HCT116 (cell line): Measurements from ENCODE around the gene LRRC7. TPM values are rescaled to one million over a fixed set of nuclear protein-coding genes. Genes with fewer than 3 reads are reported as not detected.

Source experiments
- ATAC-seq: fragments of 200-7000 bp; cut with Tn5 transposase; 2 replicates; pipeline ENCODE4 v1.9.1; 2020; ENCODE audit warnings: mild to moderate bottlenecking, moderate library complexity
- BruUV-seq: library from RNA; stranded (reverse); fragments of 400-500 nt; replicated peaks from 2 replicates; lab custom pipeline; 2021; lab: Mats Ljungman, UMichigan
- CTCF ChIA-PET: fragments of 300-600 bp; sonication (Branson Sonifier 250); formaldehyde crosslinking; loops from one replicate; lab custom pipeline; 2021; ENCODE audit warnings: antibody characterized with exemption; lab: Charles Lee
- POLR2A ChIA-PET: fragments of 300-600, 350-600 bp; sonication (Branson Sonifier 250); formaldehyde crosslinking; loops from one replicate; lab custom pipeline; 2021; ENCODE audit warnings: antibody characterized with exemption; lab: Charles Lee
- RAD21 ChIA-PET, 2 experiments: fragments of 300-600 bp; sonication (Branson Sonifier 250); formaldehyde crosslinking; loops; one replicate each; lab custom pipeline; 2023; ENCODE audit warnings: low total read pairs in 2 of 2; ENCODE audit not compliant: uncharacterized antibody in 2 of 2, unreplicated experiment in 2 of 2, low non-redundant PET in 1 of 2; lab: Charles Lee
- DNase-seq: peaks from one replicate; pipeline ENCODE4 v3.0.0-alpha.2; 2010; ENCODE audit warnings: low read depth, low spot score
- H2AFZ ChIP-seq: fragments of 200-600 bp; shearing (Covaris generic), sonication (generic); 2 replicates; pipeline ENCODE4 v1.6.1; 2017; ENCODE audit warnings: low read depth, mixed run types, mixed read lengths, antibody characterized with exemption, low read length; ENCODE audit not compliant: poor library complexity, severe bottlenecking
- H3K27ac ChIP-seq: 2 replicates; pipeline ENCODE4 v1.5.1; 2012; ENCODE audit warnings: low read depth, low read length
- H3K27me3 ChIP-seq: fragments of 200-600 bp; sonication (generic); 2 replicates; pipeline ENCODE4 v1.6.1; 2016; ENCODE audit warnings: mixed run types, low read length, mixed read lengths; ENCODE audit not compliant: insufficient read depth
- H3K36me3 ChIP-seq, 2 experiments: fragments of 200-500 bp in 1 of 2; fragments of 200-600 bp in 1 of 2; sonication (Bioruptor generic) in 1 of 2; sonication (generic) in 1 of 2; 2 replicates each; pipeline versions ENCODE4 v1.5.1 to v1.6.1; 2014 to 2016; ENCODE audit warnings: low read length in 2 of 2, inconsistent platforms in 1 of 2, mixed read lengths in 1 of 2, mixed run types in 1 of 2; ENCODE audit not compliant: insufficient read depth in 2 of 2, control insufficient read depth in 1 of 2
- H3K4me1 ChIP-seq, 2 experiments: fragments of 200-600 bp in 1 of 2; sonication (generic) in 1 of 2; 2 replicates each; pipeline versions ENCODE4 v1.5.1 to v1.6.1; 2012 to 2017; ENCODE audit warnings: low read length in 2 of 2, inconsistent platforms in 1 of 2, mild to moderate bottlenecking in 1 of 2, mixed read lengths in 1 of 2, mixed run types in 1 of 2, moderate library complexity in 1 of 2; ENCODE audit not compliant: insufficient read depth in 2 of 2, control insufficient read depth in 1 of 2
- H3K4me2 ChIP-seq: fragments of 200-600 bp; sonication (generic); 2 replicates; pipeline ENCODE4 v1.6.1; 2017; ENCODE audit warnings: mixed run types, low read length, mixed read lengths
- H3K4me3 ChIP-seq, 2 experiments: fragments of 200-600 bp in 1 of 2; sonication (generic) in 1 of 2; replicated peaks in 1 of 2; 2 replicates each; pipeline ENCODE4 v1.5.1; 2011 to 2016; ENCODE audit warnings: low read length in 2 of 2, control low read depth in 1 of 2, low read depth in 1 of 2, mild to moderate bottlenecking in 1 of 2, mixed read lengths in 1 of 2, mixed run types in 1 of 2
- H3K79me2 ChIP-seq: fragments of 200-600 bp; sonication (generic); 2 replicates; pipeline ENCODE4 v1.6.1; 2017; ENCODE audit warnings: mild to moderate bottlenecking, mixed run types, low read length, moderate library complexity, mixed read lengths; ENCODE audit not compliant: insufficient read depth
- H3K9ac ChIP-seq: fragments of 200-600 bp; sonication (generic); 2 replicates; pipeline ENCODE4 v1.6.1; 2016; ENCODE audit warnings: low read length, mixed read lengths
- H3K9me2 ChIP-seq: fragments of 200-600 bp; sonication (generic), shearing (Covaris generic); 2 replicates; pipeline ENCODE4 v1.6.1; 2017; ENCODE audit warnings: mixed run types, mild to moderate bottlenecking, moderate library complexity; ENCODE audit not compliant: insufficient read depth
- H3K9me3 ChIP-seq, 2 experiments: fragments of 200-500 bp in 1 of 2; fragments of 200-600 bp in 1 of 2; sonication (Bioruptor generic) in 1 of 2; sonication (generic) in 1 of 2; 2 replicates each; pipeline ENCODE4 v1.6.1; 2014 to 2017; ENCODE audit warnings: low read length in 2 of 2, mixed read lengths in 2 of 2, inconsistent platforms in 1 of 2, low read depth in 1 of 2, mild to moderate bottlenecking in 1 of 2, mixed run types in 1 of 2, moderate library complexity in 1 of 2; ENCODE audit not compliant: control insufficient read depth in 1 of 2, insufficient read depth in 1 of 2
- H4K20me1 ChIP-seq: fragments of 200-600 bp; sonication (generic), shearing (Covaris generic); 2 replicates; pipeline ENCODE4 v1.6.1; 2017; ENCODE audit warnings: mixed run types, mild to moderate bottlenecking, moderate library complexity; ENCODE audit not compliant: insufficient read depth
- ELF1 ChIP-seq: IDR thresholded peaks from 2 replicates; pipeline ENCODE4 v1.6.1; 2012; ENCODE audit warnings: low read depth, borderline replicate concordance
- FOSL1 ChIP-seq: IDR thresholded peaks from 2 replicates; pipeline ENCODE4 v1.6.1; 2012; ENCODE audit warnings: low read depth
- JUND ChIP-seq: IDR thresholded peaks from 2 replicates; pipeline ENCODE4 v1.6.1; 2012
- SIN3A ChIP-seq: IDR thresholded peaks from 2 replicates; pipeline ENCODE4 v1.6.1; 2012; ENCODE audit warnings: low read depth
- SP1 ChIP-seq: IDR thresholded peaks from 2 replicates; pipeline ENCODE4 v1.6.1; 2012; ENCODE audit warnings: low read depth
- SRF ChIP-seq: IDR thresholded peaks from 2 replicates; pipeline ENCODE4 v1.6.1; 2012; ENCODE audit warnings: low read depth
- ZNF274 ChIP-seq: fragments of 200-500 bp; sonication (Bioruptor generic); IDR thresholded peaks from 2 replicates; pipeline ENCODE4 v1.6.1; 2014; ENCODE audit warnings: mild to moderate bottlenecking, low read depth, low read length, inconsistent platforms
- intact Hi-C: fragments of 100-400 bp; cut with micrococcal nuclease; formaldehyde crosslinking; loops from 2 replicates; pipeline ENCODE4 v1.10.0; 2022
- total RNA-seq: library from RNA; stranded (reverse); gene quantifications from one replicate; pipeline ENCODE4 v1.2.1, GENCODE V29; 2021; ENCODE audit not compliant: unreplicated experiment
- TF ChIP-seq, protein P1 (sequence below): IDR thresholded peaks from 2 replicates; pipeline ENCODE4 v1.6.1; 2011; ENCODE audit warnings: mild to moderate bottlenecking, low read length, moderate library complexity; ENCODE audit not compliant: insufficient replicate concordance; ENCODE audit errors: extremely low read depth

LRRC7 gene
- total RNA-seq, 1 experiment from 2014 or later: not detected

DNA sequence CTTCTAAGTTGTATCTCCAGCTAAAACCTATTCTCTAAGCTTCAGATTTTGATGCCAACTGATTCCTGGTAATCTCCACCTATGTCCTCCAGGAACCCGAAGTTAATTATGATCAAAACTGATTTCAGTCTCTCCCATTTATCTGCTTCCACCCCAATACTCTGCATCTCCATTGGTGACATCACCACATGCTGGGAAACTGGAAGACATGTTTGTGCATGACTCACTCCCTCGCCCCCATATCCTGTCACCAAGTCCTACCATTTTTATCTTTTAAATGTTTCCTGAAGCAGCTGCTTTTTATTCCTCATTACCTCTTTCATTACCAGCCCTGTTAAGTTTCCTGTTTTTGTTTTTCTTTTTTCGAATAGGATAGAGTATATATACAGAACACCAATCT, 409.2 kb downstream of the LRRC7 start (continued):
- TF ChIP-seq, protein P1, sequence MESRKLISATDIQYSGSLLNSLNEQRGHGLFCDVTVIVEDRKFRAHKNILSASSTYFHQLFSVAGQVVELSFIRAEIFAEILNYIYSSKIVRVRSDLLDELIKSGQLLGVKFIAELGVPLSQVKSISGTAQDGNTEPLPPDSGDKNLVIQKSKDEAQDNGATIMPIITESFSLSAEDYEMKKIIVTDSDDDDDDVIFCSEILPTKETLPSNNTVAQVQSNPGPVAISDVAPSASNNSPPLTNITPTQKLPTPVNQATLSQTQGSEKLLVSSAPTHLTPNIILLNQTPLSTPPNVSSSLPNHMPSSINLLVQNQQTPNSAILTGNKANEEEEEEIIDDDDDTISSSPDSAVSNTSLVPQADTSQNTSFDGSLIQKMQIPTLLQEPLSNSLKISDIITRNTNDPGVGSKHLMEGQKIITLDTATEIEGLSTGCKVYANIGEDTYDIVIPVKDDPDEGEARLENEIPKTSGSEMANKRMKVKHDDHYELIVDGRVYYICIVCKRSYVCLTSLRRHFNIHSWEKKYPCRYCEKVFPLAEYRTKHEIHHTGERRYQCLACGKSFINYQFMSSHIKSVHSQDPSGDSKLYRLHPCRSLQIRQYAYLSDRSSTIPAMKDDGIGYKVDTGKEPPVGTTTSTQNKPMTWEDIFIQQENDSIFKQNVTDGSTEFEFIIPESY: no peak

DNA sequence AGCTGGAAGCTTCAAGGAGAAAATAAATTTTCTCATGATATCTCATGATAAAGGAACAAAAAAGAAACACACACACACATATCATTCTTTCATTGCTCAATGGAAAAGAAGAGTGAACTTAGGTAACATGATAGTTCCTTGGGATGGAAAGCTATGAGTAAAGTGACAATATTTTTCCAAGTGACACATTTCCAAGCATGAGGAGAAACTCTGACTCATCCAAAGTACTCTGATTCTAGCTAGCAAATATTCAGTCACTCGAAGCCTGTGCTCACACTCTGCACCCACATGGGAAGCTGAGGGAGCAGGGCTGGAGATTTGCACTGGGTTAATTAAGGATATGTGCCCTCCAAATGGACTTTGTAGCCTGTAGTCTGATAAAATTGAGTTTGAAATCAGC, 415.3 kb downstream of the LRRC7 start:
- no peak overlapping the region for H3K4me2 ChIP-seq
- ChIA-PET POLR2A (no interaction called here), RAD21 (no interaction called here), CTCF (no interaction called here)
- no peak overlapping the region for H3K4me3 ChIP-seq
- H3K36me3 ChIP-seq: no peaks in the 10 kb centered on the region
- ATAC-seq (no peak), DNase-seq (peak; percentile 2)
- no peaks in the 10 kb centered on the region for H3K9me2 ChIP-seq
- H3K9ac ChIP-seq: no peak overlapping the region
- H3K9me3 ChIP-seq: no peaks in the 10 kb centered on the region
- TF ChIP-seq SP1 (peak; percentile 18; the same call in 1 of the 2 replicates), SRF (no peak), SIN3A (no peak), ZNF274 (no peak), JUND (peak; percentile 39; the same call in 1 of the 2 replicates), FOSL1 (peak; percentile 48; the same call in 1 of the 2 replicates), ELF1 (no peak)
- no peaks in the 10 kb centered on the region for H3K79me2 ChIP-seq
- H3K27ac ChIP-seq: no peak overlapping the region
- H2AFZ ChIP-seq: no peak overlapping the region
- no TSS peak for BruUV-seq
- H4K20me1 ChIP-seq: no peaks in the 10 kb centered on the region
- peaks cover 47% of the 10 kb centered on the region for H3K27me3 ChIP-seq
- 0 out of 4 replicates have a peak, but pooled peaks cover 0 to 4% of the 10 kb centered on the region in 2 experiments for H3K4me1 ChIP-seq
- intact Hi-C loops: no loop called here
